ENCODE results near the gene RBPJ. TPM values are rescaled to one million over a fixed set of nuclear protein-coding genes. Genes with fewer than 3 reads are reported as not detected.
A peak's percentile ranks its signal among the peaks of the same experiment; 100 is the strongest.
"Not testable (repeated sequence)": the region's sequence is repeated elsewhere in the genome, so short reads cannot be mapped to it uniquely, and the experiment has no call there.

RBPJ gene
- polyA plus RNA-seq, 2 donors = 11.8 to 25.9 TPM

- H3K27ac ChIP-seq (ENCODE audit: low read depth in 2 of 2, low read length in 1 of 2) = no peak overlapping the region
- H3K4me1 ChIP-seq (ENCODE audit: control insufficient read depth in 2 of 2, insufficient read depth in 2 of 2, low read length in 1 of 2) = no peaks in the 10 kb centered on the region
- no peaks in the 10 kb centered on the region for H3K9me3 ChIP-seq (ENCODE audit: control insufficient read depth in 2 of 2, insufficient read depth in 1 of 2, low read depth in 1 of 2, low read length in 1 of 2)
- WGBS, 2 donors = 71 to 78% methylated on average over 9 of the region's 9 CpGs
- H3K27me3 ChIP-seq (ENCODE audit: control insufficient read depth in 1 of 2, insufficient read depth in 2 of 2, low read length in 2 of 2) = no peaks in the 10 kb centered on the region
- H3K36me3 ChIP-seq (ENCODE audit: control insufficient read depth in 2 of 2, insufficient read depth in 2 of 2, low read length in 1 of 2) = no peaks in the 10 kb centered on the region
- H3K4me3 ChIP-seq (ENCODE audit: low read depth in 1 of 2, low read length in 2 of 2) = no peak overlapping the region
These were observed 21.4 kb upstream of the RBPJ start for GRCh38 chr4:26299254-26299882.

GRCh38 chr4:26300314-26301307 lies 20.2 kb upstream of the RBPJ start:
- no peaks in the 10 kb centered on the region for H3K9me3 ChIP-seq (ENCODE audit: control insufficient read depth in 2 of 2, insufficient read depth in 1 of 2, low read depth in 1 of 2, low read length in 1 of 2)
- WGBS, 2 donors = 61 to 62% methylated on average over 8 of the region's 8 CpGs
- H3K36me3 ChIP-seq (ENCODE audit: control insufficient read depth in 2 of 2, insufficient read depth in 2 of 2, low read length in 1 of 2) = no peaks in the 10 kb centered on the region
- H3K27ac ChIP-seq (ENCODE audit: low read depth in 2 of 2, low read length in 1 of 2) = no peak overlapping the region
- H3K4me3 ChIP-seq (ENCODE audit: low read depth in 1 of 2, low read length in 2 of 2) = no peak overlapping the region
- H3K4me1 ChIP-seq (ENCODE audit: control insufficient read depth in 2 of 2, insufficient read depth in 2 of 2, low read length in 1 of 2) = no peaks in the 10 kb centered on the region
- no peaks in the 10 kb centered on the region for H3K27me3 ChIP-seq (ENCODE audit: control insufficient read depth in 1 of 2, insufficient read depth in 2 of 2, low read length in 2 of 2)

DNA sequence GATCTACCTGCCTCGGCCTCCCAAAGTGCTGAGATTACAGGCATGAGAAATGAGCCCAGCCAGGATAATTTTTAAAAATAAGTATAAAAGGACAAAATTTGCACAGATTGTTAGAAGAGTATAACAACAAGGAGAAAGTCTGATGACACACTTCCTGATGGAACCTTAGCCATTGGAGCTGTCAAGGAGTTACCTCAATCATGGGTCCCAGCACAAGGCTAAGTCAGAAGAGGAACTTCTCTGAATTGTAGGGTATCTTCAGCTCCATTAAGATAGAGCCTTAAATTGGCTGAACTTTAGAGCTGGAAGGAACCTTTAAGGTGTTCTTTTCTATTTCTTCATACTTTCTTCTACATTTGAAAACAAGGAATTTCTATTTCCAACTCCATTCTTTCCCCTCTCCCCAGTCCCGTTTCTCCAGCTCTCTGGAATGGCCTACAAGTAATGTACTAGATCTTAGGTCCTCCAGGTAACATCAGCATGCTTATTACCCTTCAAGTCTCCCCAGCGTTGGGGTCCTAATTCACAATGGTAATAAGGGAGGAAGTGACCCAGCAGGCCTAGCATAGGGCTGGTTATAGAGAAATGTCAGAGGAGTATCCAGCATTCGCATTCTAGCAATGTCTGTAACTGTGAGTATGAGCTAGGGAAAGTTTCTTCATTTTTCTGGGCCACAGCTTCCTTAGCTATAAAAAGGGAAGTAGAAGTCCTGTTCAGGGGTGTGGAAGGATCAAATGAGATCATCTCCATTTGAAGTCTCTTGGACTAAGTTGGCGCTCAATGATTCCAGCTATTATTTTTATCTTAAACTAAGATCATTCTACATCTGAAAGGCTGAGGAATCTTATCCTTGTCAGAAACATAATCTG lies 18.5 kb upstream of the RBPJ start:
- peak overlapping the region in 1 of 2 donors; percentile 13 for H3K27ac ChIP-seq (ENCODE audit: low read depth in 2 of 2, low read length in 1 of 2)
- H3K4me1 ChIP-seq (ENCODE audit: control insufficient read depth in 2 of 2, insufficient read depth in 2 of 2, low read length in 1 of 2) = no peaks in the 10 kb centered on the region
- no peak overlapping the region for H3K4me3 ChIP-seq (ENCODE audit: low read depth in 1 of 2, low read length in 2 of 2)
- H3K27me3 ChIP-seq (ENCODE audit: control insufficient read depth in 1 of 2, insufficient read depth in 2 of 2, low read length in 2 of 2) = no peaks in the 10 kb centered on the region
- no peaks in the 10 kb centered on the region for H3K36me3 ChIP-seq (ENCODE audit: control insufficient read depth in 2 of 2, insufficient read depth in 2 of 2, low read length in 1 of 2)
- WGBS, 2 donors = 90% methylated on average over 5 of the region's 5 CpGs
- no peaks in the 10 kb centered on the region for H3K9me3 ChIP-seq (ENCODE audit: control insufficient read depth in 2 of 2, insufficient read depth in 1 of 2, low read depth in 1 of 2, low read length in 1 of 2)

DNA sequence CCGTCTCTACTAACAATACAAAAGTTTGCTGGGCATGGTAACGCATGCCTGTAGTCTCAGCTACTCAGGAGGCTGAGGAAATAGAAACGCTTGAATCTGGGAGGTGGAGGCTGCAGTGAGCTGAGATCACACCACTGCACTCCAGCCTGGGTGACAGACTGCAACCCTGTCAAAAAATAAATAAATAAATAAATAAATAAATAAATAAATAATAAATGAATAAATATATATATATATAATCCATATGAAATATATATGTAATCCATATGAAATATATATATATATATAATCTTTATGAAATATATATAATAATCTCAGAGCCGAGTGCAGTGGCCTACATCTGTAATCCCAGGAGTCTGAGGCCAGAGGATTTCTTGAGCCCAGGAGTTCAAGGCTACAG lies 17.8 kb upstream of the RBPJ start:
- Histone ChIP-seq H3K9me3 (ENCODE audit: control insufficient read depth in 2 of 2, insufficient read depth in 1 of 2, low read depth in 1 of 2, low read length in 1 of 2) (no peaks in the 10 kb centered on the region), H3K27me3 (ENCODE audit: control insufficient read depth in 1 of 2, insufficient read depth in 2 of 2, low read length in 2 of 2) (no peaks in the 10 kb centered on the region), H3K4me1 (ENCODE audit: control insufficient read depth in 2 of 2, insufficient read depth in 2 of 2, low read length in 1 of 2) (no peaks in the 10 kb centered on the region), H3K36me3 (ENCODE audit: control insufficient read depth in 2 of 2, insufficient read depth in 2 of 2, low read length in 1 of 2) (no peaks in the 10 kb centered on the region), H3K4me3 (ENCODE audit: low read depth in 1 of 2, low read length in 2 of 2) (no peak overlapping the region), H3K27ac (ENCODE audit: low read depth in 2 of 2, low read length in 1 of 2) (no peak overlapping the region)
- WGBS, 2 donors = 97% methylated on average over 4 of the region's 4 CpGs

DNA sequence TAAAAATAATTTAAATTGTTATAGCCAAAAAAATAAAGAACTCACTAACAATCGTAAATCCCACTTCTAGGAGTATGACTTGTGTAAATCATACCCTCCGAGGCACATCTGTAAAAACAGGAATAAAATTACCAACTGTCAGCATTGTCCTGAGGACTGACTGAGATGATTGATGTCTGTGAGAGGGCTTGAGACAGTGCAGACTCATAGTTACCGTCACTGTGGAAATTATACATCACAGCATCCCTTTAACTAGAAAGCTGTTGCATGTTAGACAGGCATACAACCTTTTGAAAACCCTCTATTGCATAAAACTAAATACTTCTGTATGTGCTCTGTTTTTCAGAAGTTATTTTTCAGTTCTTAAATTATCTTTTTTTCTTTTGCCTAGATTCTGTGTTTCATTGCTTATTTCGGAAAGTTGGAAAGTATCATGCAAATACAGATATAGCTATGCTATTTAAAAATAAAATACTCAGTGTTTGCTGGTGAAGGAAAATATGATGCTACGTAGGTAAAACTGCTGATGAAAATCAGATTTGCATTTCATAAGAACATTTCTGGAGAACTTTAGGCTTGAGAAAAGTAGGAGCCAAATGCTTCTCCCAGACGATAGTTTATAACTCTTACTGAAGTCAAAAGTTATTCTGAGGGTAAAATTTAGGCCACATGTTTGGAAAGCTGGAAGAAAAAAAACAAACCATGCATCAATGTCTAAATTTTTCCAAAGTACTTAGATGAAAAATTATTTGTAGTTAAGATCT lies 13.6 kb upstream of the RBPJ start:
- Histone ChIP-seq H3K36me3 (ENCODE audit: control insufficient read depth in 2 of 2, insufficient read depth in 2 of 2, low read length in 1 of 2) (no peaks in the 10 kb centered on the region), H3K4me3 (ENCODE audit: low read depth in 1 of 2, low read length in 2 of 2) (no peak overlapping the region), H3K27me3 (ENCODE audit: control insufficient read depth in 1 of 2, insufficient read depth in 2 of 2, low read length in 2 of 2) (no peaks in the 10 kb centered on the region), H3K27ac (ENCODE audit: low read depth in 2 of 2, low read length in 1 of 2) (no peak overlapping the region), H3K9me3 (ENCODE audit: control insufficient read depth in 2 of 2, insufficient read depth in 1 of 2, low read depth in 1 of 2, low read length in 1 of 2) (no peaks in the 10 kb centered on the region), H3K4me1 (ENCODE audit: control insufficient read depth in 2 of 2, insufficient read depth in 2 of 2, low read length in 1 of 2) (no peaks in the 10 kb centered on the region)
- WGBS, 2 donors = 68 to 70% methylated on average over 6 of the region's 6 CpGs

DNA sequence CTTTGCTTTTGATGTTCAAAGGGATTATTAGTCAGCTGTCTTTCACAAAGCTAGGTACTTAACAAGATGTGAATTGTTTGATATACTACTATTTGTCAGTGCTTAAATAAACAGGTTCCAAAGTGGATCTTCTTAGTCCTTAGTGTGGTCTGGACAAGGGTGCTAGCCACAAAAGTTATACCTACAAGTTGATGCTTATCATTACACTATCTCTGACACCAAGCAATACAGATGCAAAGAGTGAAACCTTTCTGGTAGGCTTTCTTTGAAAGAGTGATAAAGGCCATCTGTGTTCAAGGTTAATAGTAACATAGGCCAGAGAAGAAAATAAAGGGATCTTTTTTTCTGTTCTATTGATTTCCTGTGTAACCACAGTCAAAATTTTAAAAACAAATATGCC lies 12.2 kb upstream of the RBPJ start:
- Histone ChIP-seq H3K9me3 (ENCODE audit: control insufficient read depth in 2 of 2, insufficient read depth in 1 of 2, low read depth in 1 of 2, low read length in 1 of 2) (no peaks in the 10 kb centered on the region), H3K4me3 (ENCODE audit: low read depth in 1 of 2, low read length in 2 of 2) (no peak overlapping the region), H3K4me1 (ENCODE audit: control insufficient read depth in 2 of 2, insufficient read depth in 2 of 2, low read length in 1 of 2) (no peaks in the 10 kb centered on the region), H3K27me3 (ENCODE audit: control insufficient read depth in 1 of 2, insufficient read depth in 2 of 2, low read length in 2 of 2) (no peaks in the 10 kb centered on the region), H3K27ac (ENCODE audit: low read depth in 2 of 2, low read length in 1 of 2) (no peak overlapping the region), H3K36me3 (ENCODE audit: control insufficient read depth in 2 of 2, insufficient read depth in 2 of 2, low read length in 1 of 2) (no peaks in the 10 kb centered on the region)

DNA sequence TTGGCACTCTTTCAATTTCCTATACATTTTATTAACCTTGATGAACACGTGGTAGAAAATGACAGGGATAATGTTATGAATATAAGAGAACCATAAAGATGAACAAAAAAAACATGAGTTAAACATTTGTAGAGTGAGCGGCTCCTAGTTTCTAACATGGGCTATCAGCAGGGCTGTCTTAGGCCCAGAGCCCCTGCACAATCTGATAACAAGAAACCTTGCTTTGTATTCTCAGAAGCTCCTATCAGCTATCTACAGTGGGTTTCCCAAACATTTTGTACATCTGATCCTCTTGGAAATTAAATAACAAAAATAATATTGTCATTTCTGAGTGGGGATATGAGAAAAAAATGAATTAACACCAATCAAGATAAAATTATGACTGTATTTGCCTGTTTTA lies 10.6 kb upstream of the RBPJ start:
- H3K4me3 ChIP-seq (ENCODE audit: low read depth in 1 of 2, low read length in 2 of 2) = no peak overlapping the region
- WGBS, 2 donors = 64 to 67% methylated on average over 2 of the region's 2 CpGs
- H3K27me3 ChIP-seq (ENCODE audit: control insufficient read depth in 1 of 2, insufficient read depth in 2 of 2, low read length in 2 of 2) = no peaks in the 10 kb centered on the region
- H3K9me3 ChIP-seq (ENCODE audit: control insufficient read depth in 2 of 2, insufficient read depth in 1 of 2, low read depth in 1 of 2, low read length in 1 of 2) = no peaks in the 10 kb centered on the region
- no peaks in the 10 kb centered on the region for H3K4me1 ChIP-seq (ENCODE audit: control insufficient read depth in 2 of 2, insufficient read depth in 2 of 2, low read length in 1 of 2)
- no peak overlapping the region for H3K27ac ChIP-seq (ENCODE audit: low read depth in 2 of 2, low read length in 1 of 2)
- no peaks in the 10 kb centered on the region for H3K36me3 ChIP-seq (ENCODE audit: control insufficient read depth in 2 of 2, insufficient read depth in 2 of 2, low read length in 1 of 2)

DNA sequence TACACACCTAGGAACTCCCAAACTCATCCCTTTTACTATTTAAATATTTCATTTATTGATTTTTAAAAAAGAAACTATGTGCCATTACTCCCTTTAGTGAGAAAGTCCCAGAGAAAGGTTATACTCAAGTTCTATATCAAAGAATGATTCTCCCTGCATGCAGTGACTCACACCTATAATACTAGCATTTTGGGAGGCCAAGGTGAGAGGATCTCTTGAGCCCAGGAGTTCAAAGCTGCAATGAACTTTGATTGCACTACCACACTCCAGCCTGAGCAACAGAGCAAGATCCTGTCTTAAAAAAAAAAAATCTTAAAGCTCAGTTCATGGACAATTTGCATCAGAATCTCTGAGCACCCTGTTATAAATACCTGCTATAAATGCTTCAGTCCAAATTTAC lies 9.2 kb upstream of the RBPJ start:
- H3K36me3 ChIP-seq (ENCODE audit: control insufficient read depth in 2 of 2, insufficient read depth in 2 of 2, low read length in 1 of 2) = no peaks in the 10 kb centered on the region
- H3K4me1 ChIP-seq (ENCODE audit: control insufficient read depth in 2 of 2, insufficient read depth in 2 of 2, low read length in 1 of 2) = no peaks in the 10 kb centered on the region
- no peak overlapping the region for H3K27ac ChIP-seq (ENCODE audit: low read depth in 2 of 2, low read length in 1 of 2)
- H3K9me3 ChIP-seq (ENCODE audit: control insufficient read depth in 2 of 2, insufficient read depth in 1 of 2, low read depth in 1 of 2, low read length in 1 of 2) = no peaks in the 10 kb centered on the region
- H3K4me3 ChIP-seq (ENCODE audit: low read depth in 1 of 2, low read length in 2 of 2) = no peak overlapping the region
- no peaks in the 10 kb centered on the region for H3K27me3 ChIP-seq (ENCODE audit: control insufficient read depth in 1 of 2, insufficient read depth in 2 of 2, low read length in 2 of 2)

DNA sequence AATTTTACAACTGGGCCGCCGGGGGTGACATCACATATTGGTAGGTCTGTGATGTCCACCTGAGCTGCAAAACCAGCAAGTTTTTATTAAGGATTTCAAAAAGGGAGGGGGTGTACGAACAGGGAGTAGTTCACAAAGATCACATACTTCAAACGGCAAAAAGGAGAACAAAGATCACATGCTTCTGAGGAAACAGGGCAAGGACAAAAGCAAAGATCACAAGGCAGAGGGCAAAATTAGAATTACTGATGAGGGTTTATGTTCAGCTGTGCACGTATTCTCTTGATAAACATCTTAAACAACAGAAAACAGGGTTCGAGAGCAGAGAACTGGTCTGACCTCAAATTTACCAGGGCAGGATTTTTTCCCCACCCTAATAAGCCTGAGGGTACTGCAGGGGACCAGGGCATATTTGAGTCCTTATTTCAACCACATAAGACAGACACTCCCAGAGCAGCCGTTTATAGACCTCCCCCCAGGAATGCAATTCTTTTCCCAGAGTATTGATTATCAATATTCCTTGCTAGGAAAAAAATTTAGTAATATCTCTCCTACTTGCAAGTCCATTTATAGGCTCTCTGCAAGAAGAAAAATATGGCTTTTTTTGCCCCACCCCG lies 5.4 kb upstream of the RBPJ start:
- not testable (repeated sequence) for H3K4me1 ChIP-seq (ENCODE audit: control insufficient read depth in 2 of 2, insufficient read depth in 2 of 2, low read length in 1 of 2); H3K27ac ChIP-seq (ENCODE audit: low read depth in 2 of 2, low read length in 1 of 2); H3K36me3 ChIP-seq (ENCODE audit: control insufficient read depth in 2 of 2, insufficient read depth in 2 of 2, low read length in 1 of 2); H3K27me3 ChIP-seq (ENCODE audit: control insufficient read depth in 1 of 2, insufficient read depth in 2 of 2, low read length in 2 of 2); H3K9me3 ChIP-seq (ENCODE audit: control insufficient read depth in 2 of 2, insufficient read depth in 1 of 2, low read depth in 1 of 2, low read length in 1 of 2); H3K4me3 ChIP-seq (ENCODE audit: low read depth in 1 of 2, low read length in 2 of 2)
- 88 to 91% methylated on average over 8 of the region's 8 CpGs for WGBS, 2 donors

Measured in esophagus (tissue), 2 donors.